SK-N-SH treated with all-trans-retinoic acid at 6 μM for 48 hours (cell line): ENCODE measurements around the gene ZNF778.

Experiments used
- ARNTL ChIP-seq: fragments of 450-650 bp; formaldehyde crosslinking; IDR thresholded peaks from 2 replicates; pipeline ENCODE4 v1.5.0; 2020; ENCODE audit warnings: low read depth, mild to moderate bottlenecking, moderate library complexity, borderline replicate concordance
- PATZ1 ChIP-seq: fragments of 250-450 bp; sonication (Bioruptor Pico); IDR thresholded peaks from 2 replicates; pipeline ENCODE4 v1.8.0; 2020; ENCODE audit warnings: mild to moderate bottlenecking, moderate library complexity, borderline replicate concordance
- ZFP30 ChIP-seq: fragments of 450-650 bp; formaldehyde crosslinking; IDR thresholded peaks from 2 replicates; pipeline ENCODE4 v1.5.0; 2022; ENCODE audit warnings: mild to moderate bottlenecking, moderate library complexity

GRCh38 chr16:89190150-89190958 lies 27.1 kb upstream of the ZNF778 start:
- no peak for TF ChIP-seq ZFP30 (CRISPR knock-in tag)
- TF ChIP-seq ARNTL (CRISPR knock-in tag), result no peak
- no peak for TF ChIP-seq PATZ1 (CRISPR knock-in tag)
